Stimulated activated CD8-positive, alpha-beta memory T cell treated with anti-CD3 and anti-CD28 coated beads, Interleukin-7, amount 100 ng/mL, for 48 hours (primary cell): ENCODE measurements around the gene PTPRR.

ENCODE experiments used
- DNase-seq, 2 donors: peaks; one replicate each; pipeline ENCODE4 v3.0.0-alpha.2; 2020; ENCODE audit warnings: low read depth in 1 of 2; ENCODE audit errors: extremely low read depth in 1 of 2

PTPRR gene

GRCh38 chr12:70920251-70920851, at the start of gene PTPRR:
TSS of gene PTPRR (minus strand) at chr12:70920738. CDS start at chr12:70920390, 348 bp downstream.
- DNase-seq: no peak

- no peak for DNase-seq
Observed at GRCh38 chr12:70966996-70967790, 46.7 kb upstream of the PTPRR start.

GRCh38 chr12:70966046-70966445, 45.5 kb upstream of the PTPRR start:
- DNase-seq: no peak

GRCh38 chr12:70964867-70965510, 44.5 kb upstream of the PTPRR start:
- no peak for DNase-seq

GRCh38 chr12:70963081-70963660, 42.6 kb upstream of the PTPRR start:
- DNase-seq: no peak

- DNase-seq: no peak
Observed at GRCh38 chr12:70962226-70962794, 41.8 kb upstream of the PTPRR start.

- no peak for DNase-seq
Observed at GRCh38 chr12:70960484-70960883, 39.9 kb upstream of the PTPRR start.

GRCh38 chr12:70955415-70955814, 34.9 kb upstream of the PTPRR start:
- no peak for DNase-seq

- DNase-seq: no peak
Observed at GRCh38 chr12:70950451-70950850, 29.9 kb upstream of the PTPRR start.

GRCh38 chr12:70948976-70949336, 28.4 kb upstream of the PTPRR start:
- no peak for DNase-seq

GRCh38 chr12:70948236-70948975, 27.9 kb upstream of the PTPRR start:
- DNase-seq: no peak

- no peak for DNase-seq
Observed at GRCh38 chr12:70936203-70936813, 15.8 kb upstream of the PTPRR start.

GRCh38 chr12:70933133-70933532, 12.6 kb upstream of the PTPRR start:
- DNase-seq: no peak

GRCh38 chr12:70929029-70929428, 8.5 kb upstream of the PTPRR start:
- no peak for DNase-seq

GRCh38 chr12:70928071-70928470, 7.5 kb upstream of the PTPRR start:
- no peak for DNase-seq

GRCh38 chr12:70927356-70927755, 6.8 kb upstream of the PTPRR start:
- no peak for DNase-seq

GRCh38 chr12:70925539-70925938, 5.0 kb upstream of the PTPRR start:
- no peak for DNase-seq

GRCh38 chr12:70920891-70921290, 353 bp upstream of the PTPRR start:
- no peak for DNase-seq

GRCh38 chr12:70919597-70920035, 922 bp downstream of the PTPRR start:
- DNase-seq: no peak

- DNase-seq: no peak
Observed at GRCh38 chr12:70919176-70919575, 1.4 kb downstream of the PTPRR start.
